ENCODE measurements around the gene GNG12. TPM values are rescaled to one million over a fixed set of nuclear protein-coding genes. Genes with fewer than 3 reads are reported as not detected.
A peak's percentile ranks its signal among the peaks of the same experiment; 100 is the strongest.

GNG12 gene
- total and polyA plus RNA-seq, 9 of the 15 experiments (the other 6 are each of a cell fraction or from before 2014, with no cell fraction given), result 2.6 to 6.0 (median 4.1) TPM

DNA sequence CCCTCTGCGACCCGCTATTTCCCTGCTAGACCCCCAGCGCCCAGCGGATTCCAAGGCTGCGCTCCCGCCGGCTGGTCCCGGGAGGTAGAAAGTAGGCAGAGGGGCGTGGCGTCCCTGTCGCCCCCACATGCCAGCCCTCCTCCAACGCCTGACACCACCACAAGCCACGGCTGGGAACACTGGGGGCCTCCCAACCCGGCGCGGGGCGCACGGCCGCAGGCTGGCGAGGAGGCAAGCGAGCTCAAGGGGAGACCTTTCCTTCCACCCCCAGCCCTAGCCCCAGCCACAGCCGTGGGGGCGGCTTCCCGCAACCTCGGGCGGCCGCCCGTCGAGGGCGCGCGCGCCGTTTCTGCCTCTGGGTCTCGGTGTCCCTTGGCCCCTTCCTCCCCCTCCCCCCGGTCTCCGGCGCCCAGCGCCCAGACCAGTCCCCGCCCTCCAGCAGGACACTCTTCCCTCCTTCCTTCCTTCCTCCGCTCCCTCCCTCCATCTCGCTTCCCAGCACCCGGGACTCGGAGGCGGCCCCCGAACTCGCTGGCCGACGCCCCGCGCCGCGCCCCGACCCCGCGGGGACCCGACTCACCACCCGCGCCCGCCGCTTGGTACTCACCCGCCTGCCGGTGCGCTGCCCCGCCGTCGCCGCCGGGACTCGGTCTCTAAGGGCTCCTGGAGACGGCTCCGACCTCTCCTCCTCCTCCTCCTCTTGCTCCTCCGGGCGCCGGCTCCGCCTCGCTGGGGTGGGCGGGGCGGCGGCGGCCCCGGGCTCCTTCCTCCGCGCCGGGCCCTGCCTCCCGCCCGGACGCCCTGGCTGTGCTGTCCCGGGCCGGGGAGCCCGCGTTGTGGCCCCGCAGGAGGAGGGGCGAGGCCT is at the start of gene GNG12 (continued):
- TF ChIP-seq, protein P1, sequence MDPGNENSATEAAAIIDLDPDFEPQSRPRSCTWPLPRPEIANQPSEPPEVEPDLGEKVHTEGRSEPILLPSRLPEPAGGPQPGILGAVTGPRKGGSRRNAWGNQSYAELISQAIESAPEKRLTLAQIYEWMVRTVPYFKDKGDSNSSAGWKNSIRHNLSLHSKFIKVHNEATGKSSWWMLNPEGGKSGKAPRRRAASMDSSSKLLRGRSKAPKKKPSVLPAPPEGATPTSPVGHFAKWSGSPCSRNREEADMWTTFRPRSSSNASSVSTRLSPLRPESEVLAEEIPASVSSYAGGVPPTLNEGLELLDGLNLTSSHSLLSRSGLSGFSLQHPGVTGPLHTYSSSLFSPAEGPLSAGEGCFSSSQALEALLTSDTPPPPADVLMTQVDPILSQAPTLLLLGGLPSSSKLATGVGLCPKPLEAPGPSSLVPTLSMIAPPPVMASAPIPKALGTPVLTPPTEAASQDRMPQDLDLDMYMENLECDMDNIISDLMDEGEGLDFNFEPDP (CRISPR knock-in tag; IDR thresholded peaks at IDR 0.05), result no peak
- TF ChIP-seq, protein P2, sequence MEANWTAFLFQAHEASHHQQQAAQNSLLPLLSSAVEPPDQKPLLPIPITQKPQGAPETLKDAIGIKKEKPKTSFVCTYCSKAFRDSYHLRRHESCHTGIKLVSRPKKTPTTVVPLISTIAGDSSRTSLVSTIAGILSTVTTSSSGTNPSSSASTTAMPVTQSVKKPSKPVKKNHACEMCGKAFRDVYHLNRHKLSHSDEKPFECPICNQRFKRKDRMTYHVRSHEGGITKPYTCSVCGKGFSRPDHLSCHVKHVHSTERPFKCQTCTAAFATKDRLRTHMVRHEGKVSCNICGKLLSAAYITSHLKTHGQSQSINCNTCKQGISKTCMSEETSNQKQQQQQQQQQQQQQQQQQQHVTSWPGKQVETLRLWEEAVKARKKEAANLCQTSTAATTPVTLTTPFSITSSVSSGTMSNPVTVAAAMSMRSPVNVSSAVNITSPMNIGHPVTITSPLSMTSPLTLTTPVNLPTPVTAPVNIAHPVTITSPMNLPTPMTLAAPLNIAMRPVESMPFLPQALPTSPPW (CRISPR knock-in tag; IDR thresholded peaks at IDR 0.05), result peak; percentile 54
- TF ChIP-seq SIN3A (IDR thresholded peaks at IDR 0.05; ENCODE audit: borderline replicate concordance in 2 of 2, control insufficient read depth in 1 of 2, low read depth in 2 of 2, low read length in 2 of 2) (0 out of 4 replicates have a peak, but pooled peaks of 1 of the 2 experiments have one; percentile 12), CCNT2 (IDR thresholded peaks at IDR 0.05; ENCODE audit: borderline replicate concordance, extremely low read depth, insufficient read length, low read depth, low read length) (peak; percentile 9), CTBP1 (IDR thresholded peaks at IDR 0.05; ENCODE audit: borderline replicate concordance) (peak; percentile 56; the same call in 1 of the 2 replicates), RBFOX2 (IDR thresholded peaks at IDR 0.05; ENCODE audit: low read depth, low read length) (peak; percentile 37; the same call in 1 of the 2 replicates), ESRRB (CRISPR knock-in tag; IDR thresholded peaks at IDR 0.05; ENCODE audit: borderline replicate concordance) (no peak), MAZ (CRISPR knock-in tag; conservative IDR thresholded peaks at IDR 0.05 in 1 of 2, IDR thresholded peaks at IDR 0.05 in 1 of 2) (0 out of 4 replicates have a peak, but pooled peaks of 1 of the 2 experiments have one; percentile 47), NCOR1 (IDR thresholded peaks at IDR 0.05) (no peak), RNF2 (IDR thresholded peaks at IDR 0.05) (no peak), KLF13 (tag; IDR thresholded peaks at IDR 0.05; ENCODE audit: borderline replicate concordance, low read depth) (0 out of 2 replicates have a peak, but pooled peaks have one; percentile 35), EGR1 (conservative IDR thresholded peaks at IDR 0.05) (peak; percentile 61), ZNF165 (CRISPR knock-in tag; IDR thresholded peaks at IDR 0.05; ENCODE audit: borderline replicate concordance) (no peak), RBBP5 (IDR thresholded peaks at IDR 0.05; ENCODE audit: borderline replicate concordance, insufficient read depth, low read length, poor library complexity, severe bottlenecking) (peak; percentile 19), NFIC (IDR thresholded peaks at IDR 0.05) (0 out of 2 replicates have a peak, but pooled peaks have one; percentile 31)

Data from K562 (cell line).